GM21619 (cell line): ENCODE data around the gene XKR3.
"Not testable (repeated sequence)": the region's sequence is repeated elsewhere in the genome, so short reads cannot be mapped to it uniquely, and the experiment has no call there.

Experiments used
- ATAC-seq: cut with Tn5 transposase; IDR thresholded peaks from one replicate; pipeline ENCODE4 v1.9.1; 2021; ENCODE audit not compliant: unreplicated experiment

Gene XKR3

DNA sequence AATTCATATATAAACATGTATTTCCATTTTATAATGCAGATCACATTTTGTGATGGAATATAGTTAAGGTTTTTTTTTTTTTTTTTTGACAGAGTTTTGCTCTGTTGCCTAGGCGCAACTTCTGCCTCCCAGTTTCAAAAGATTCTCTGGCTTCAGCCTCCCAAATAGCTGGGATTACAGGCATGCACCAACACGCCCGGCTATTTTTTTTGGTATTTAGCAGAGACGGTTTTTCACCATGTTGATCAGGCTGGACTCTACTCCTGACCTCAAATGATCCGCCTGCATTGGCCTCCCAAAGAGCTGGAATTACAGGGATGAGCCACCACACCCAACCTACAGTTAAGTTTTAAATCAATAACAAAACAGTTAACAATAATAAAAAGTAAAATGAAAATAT is 18.8 kb downstream of the XKR3 start:
- no peak for ATAC-seq

DNA sequence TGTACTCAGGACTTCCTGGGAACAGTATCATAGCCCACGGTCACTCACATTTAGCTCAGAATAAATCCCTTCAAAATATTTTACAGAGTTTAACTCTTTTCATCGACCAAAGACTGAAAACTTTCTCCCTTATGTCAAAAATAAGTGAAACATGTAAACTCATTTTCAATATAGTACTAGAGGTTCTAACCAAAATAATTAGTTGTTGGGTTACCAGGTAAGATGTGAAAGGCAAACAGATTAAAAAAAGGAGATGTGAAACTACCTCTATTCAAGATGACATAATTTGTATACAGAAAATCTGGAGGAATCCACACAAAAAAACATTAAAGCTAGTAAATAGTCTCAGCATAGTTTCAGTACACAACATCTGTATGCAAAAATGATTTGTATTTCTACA is 20.3 kb downstream of the XKR3 start:
- no peak for ATAC-seq

DNA sequence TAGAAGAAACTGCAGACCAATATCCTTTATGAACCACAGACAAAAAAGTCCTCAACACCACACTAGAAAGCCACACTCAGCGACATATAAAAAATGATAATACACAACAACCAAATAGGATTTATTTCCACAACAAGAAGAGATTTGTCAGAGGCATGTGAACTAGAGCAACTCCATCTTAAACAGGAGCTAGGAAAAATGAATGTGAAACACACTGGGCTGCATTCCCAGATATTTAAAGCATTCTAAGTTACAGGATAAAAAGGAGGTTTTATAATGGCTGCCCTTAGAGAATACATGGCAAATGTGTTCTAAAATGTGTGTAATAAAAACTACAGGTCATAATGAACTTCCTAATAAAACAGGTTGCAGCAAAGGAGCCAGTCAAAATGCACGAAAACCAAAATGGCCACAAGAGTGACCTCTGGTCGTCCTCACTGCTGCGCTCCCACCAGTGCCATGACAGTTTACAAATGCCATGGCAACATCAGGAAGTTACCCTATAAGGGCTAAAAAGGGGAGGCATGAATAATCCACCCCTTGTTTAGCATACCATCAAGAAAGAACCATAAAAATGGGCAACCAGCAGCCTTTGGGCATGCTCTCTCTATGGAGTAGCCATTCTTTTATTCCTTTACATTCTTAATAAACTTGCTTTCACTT is 21.8 kb downstream of the XKR3 start:
- ATAC-seq, result no peak

DNA sequence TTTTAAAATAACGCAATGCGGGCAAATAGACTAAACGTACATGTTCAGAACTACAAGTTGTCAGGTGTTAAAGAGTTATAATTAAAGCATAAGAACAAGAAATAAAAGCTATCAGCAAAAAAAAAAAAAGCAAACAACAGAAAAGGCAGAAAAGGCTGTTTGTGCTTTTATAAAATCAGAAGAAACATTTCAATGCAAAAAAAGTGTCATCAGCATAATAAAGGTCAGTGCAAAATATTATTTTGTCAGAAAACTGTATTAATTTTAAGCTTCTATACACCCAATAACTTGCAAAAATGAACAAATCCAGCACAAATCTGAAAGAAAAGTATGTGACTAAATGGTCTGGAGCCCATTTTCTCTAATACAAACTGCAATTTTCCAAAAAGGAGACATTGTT is 23.6 kb downstream of the XKR3 start:
- ATAC-seq, result no peak

- ATAC-seq, result no peak
These were observed 24.1 kb downstream of the XKR3 start for GRCh38 chr22:16801088-16801487.

GRCh38 chr22:16800358-16800757 is 24.9 kb downstream of the XKR3 start:
- ATAC-seq, result no peak

DNA sequence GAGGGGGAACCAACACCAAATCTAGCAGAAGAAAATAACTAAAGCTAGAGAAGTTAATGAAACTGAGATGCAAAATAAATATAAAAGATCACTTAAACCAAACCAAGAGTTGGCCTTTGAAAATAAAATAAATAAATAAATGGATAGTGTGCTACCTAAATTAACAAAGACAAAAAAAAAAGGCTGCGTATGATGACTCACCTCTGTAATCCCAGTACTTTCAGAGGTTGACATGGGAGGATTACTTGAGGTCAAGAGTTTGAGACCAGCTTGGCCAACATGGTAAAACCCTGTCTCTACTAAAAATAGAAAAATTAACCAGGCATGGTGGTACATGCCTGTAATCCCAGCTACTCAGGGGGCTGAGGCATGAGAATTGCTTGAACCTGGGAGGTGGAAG is 29.7 kb downstream of the XKR3 start:
- not testable (repeated sequence) for ATAC-seq

DNA sequence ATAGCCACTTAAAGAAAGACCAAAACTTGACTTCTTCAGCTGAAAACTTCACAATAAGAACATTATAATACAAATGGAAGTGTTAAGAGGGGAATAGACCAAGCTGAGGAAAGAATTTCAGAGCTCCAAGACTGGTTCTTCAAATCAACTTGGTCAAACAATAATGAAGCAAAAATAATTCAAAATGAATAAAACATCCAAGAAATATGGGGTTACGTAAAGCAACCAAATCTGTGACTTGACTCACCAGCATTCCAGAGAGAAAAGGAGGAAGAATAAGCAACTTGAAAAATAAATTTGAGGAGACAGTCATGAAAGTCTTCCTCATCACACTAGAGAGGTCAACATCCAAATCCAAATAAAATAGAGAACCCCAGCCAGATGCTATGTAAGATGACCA is 31.4 kb downstream of the XKR3 start:
- ATAC-seq, result no peak

- ATAC-seq, result no peak
These were observed 35.2 kb downstream of the XKR3 start for GRCh38 chr22:16789860-16790493.

GRCh38 chr22:16783930-16784354 is 41.3 kb downstream of the XKR3 start:
- ATAC-seq, result no peak

- no peak for ATAC-seq
These were observed 41.8 kb downstream of the XKR3 start for GRCh38 chr22:16783453-16783852.

DNA sequence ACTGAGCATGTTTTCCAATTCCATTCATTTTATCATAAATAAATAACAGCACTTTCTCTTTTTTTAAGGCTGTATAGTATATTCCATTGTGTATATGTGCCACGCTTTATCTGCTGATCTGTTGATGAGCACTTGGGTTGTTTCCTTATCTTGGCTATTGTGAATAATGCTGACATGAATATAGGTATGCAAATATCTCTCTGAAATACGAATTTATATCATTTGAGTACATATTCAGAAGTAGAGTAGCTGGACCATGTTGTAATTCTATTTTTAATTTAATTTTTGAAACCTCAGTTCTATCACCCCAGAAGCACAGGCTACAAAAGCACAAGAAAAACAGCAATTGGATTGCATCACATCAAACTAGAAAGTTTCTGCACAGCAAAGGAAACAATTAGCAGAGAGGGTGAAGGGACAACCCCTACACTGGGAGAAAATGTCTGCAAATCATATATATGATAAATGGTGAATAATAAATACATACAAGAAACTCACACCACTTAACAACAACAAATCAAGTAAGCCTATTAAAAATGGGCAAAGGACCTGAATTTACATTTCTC is 43.4 kb downstream of the XKR3 start:
- no peak for ATAC-seq

DNA sequence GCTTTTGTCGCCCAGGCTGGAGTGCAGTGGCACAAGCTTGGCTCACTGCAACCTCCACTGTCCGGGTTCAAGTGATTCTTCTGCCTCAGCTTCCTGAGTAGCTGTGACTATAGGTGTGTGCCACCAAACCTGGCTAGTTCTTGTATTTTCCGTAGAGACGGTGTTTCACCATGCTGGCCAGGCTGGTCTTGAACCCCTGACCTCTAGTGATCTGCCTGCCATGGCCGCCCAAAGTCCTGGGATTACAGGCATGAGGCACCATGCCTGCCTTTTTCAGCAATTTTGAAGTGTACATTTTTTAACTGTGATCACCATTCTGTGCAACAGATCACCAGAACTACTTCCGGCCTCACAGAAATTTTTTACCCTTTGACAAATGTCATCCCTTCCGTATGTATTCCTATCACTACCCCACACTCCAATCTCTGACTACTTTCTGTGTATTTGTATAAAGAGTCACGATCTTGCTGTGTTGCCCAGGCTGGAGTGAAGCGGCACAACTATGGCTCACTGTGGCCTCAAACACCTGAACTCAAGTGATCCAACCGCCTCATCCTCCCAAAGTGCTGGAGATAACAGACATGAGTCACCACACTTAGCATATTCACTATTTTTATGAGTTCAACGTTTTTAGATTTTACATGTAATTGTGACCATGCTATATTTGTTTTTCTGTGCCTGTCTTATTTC is 44.0 kb downstream of the XKR3 start:
- ATAC-seq, result no peak

DNA sequence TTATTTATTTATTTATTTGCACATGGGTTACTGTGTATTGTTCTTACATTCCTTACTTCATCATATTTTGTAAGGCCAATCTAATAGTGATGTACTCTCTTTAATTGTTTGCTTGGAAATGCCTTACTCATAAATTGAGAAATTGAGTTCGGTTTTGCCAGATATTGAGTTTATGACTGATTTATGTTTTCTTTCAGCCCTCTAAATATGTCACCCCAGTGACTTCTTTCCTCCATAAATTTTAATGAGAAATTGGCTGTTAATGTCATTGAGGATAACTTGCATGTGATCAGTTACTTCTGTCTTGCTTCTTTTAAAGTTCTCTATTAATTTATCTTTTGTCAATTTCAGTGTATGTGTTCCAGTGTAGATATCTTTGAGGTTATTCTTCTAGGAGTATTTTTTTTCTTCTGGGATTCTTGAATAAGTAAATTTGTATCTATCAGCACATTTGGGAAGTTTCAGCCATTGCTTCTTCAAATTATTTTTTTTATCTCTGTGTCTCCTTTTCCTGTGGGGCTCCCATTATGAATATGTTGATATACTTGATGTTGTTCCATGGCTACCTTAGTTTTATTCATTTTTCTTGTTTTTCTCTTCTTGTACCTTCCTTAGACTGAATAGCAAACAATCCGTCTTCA is 47.8 kb downstream of the XKR3 start:
- ATAC-seq, result no peak

GRCh38 chr22:16776080-16776479 is 49.1 kb downstream of the XKR3 start:
- no peak for ATAC-seq

- ATAC-seq, result no peak
These were observed 50.2 kb downstream of the XKR3 start for GRCh38 chr22:16774911-16775500.

DNA sequence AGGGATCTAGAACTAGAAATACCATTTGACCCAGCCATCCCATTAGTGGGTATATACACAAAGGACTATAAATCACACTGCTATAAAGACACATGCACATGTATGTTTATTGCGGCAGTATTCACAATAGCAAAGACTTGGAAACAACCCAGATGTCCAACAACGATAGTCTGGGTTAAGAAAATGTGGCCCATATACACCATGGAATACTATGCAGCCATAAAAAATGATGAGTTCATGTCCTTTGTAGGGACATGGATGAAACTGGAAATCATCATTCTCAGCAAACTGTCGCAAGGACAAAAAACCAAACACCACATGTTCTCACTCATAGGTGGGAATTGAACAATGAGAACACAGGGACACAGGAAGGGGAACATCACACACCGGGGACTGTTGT is 53.6 kb downstream of the XKR3 start:
- not testable (repeated sequence) for ATAC-seq

- not testable (repeated sequence) for ATAC-seq
These were observed 57.3 kb downstream of the XKR3 start for GRCh38 chr22:16767927-16768326.

DNA sequence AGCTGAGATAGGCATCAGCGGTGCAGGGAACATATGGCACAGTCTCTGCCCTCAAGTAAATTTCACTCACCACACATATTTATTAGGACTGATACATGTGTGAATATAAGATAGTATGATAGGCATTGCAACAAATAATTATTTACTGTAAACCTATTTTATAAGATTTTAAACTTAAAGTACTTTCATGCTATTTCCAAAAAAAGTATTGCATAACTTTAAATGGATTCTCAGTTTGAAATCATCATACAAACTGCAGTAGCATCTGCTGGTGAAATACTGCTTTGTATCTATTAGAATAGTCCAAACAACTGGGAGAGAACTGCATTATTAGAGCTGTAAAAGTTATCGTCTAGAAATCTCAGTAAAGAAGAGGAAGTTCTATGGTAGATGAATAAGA is 63.0 kb downstream of the XKR3 start:
- not testable (repeated sequence) for ATAC-seq

DNA sequence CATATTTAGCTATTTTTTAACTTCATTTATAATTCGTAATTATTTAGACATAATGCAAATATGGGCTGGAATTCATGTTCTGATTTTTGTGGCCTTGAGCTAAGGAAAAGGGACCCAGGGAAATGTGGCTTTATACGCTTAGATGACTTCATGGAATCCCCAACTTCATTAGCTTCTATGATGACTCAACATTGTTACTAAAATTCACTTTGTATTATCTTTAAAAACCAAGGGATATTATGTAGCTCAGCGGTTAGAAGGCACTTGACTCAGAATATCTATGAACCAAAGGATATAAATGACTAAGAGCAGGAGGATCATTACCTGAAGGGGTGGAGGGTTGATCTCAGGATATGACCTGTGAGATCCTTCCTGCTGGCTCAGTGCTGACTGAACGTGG is 64.8 kb downstream of the XKR3 start:
- ATAC-seq, result not testable (repeated sequence)

DNA sequence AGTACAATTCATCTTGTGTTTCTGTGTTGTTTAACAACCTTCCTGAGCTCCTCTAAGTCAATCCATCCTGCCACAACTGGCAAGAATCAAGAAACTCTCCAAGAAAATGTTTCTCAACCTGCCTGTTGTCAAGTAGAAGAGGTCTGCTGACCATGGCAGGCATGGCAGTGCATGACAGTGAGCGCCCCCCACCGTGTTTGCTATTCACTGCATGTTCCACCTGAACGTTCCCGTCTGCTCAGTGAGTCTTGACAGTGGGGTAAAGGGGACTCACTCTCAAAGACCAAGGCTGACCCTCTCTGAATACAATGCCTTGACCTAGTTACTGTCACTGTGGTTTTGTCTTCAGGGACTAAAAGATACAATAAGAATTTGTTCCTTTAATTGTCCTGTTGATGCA is 75.9 kb downstream of the XKR3 start:
- ATAC-seq, result not testable (repeated sequence)
